Esophagus squamous epithelium (tissue), 5 donors: ENCODE results near the gene FAM20C. TPM values are rescaled to one million over a fixed set of nuclear protein-coding genes. Genes with fewer than 3 reads are reported as not detected.

Experiments used
- DNase-seq: peaks from one replicate; lab custom pipeline; 2025; lab: John Stamatoyannopoulos, UW
- H3K27ac ChIP-seq, 4 donors: fragments of 200-600 bp; sonication (generic); one replicate each; pipeline ENCODE4 v1.5.1; 2016 to 2019; ENCODE audit warnings: mild to moderate bottlenecking in 1 of 4
- H3K27me3 ChIP-seq, 4 donors: fragments of 200-600 bp; sonication (generic); 1 replicate in 3 of 4; 2 replicates in 1 of 4; pipeline versions ENCODE4 v1.5.1 to v1.6.0; 2017 to 2021; ENCODE audit warnings: antibody characterized with exemption in 1 of 4
- H3K36me3 ChIP-seq, 3 donors: fragments of 200-600 bp; sonication (generic); one replicate each; pipeline ENCODE4 v1.5.1; 2016 to 2019
- H3K4me1 ChIP-seq, 3 donors: fragments of 200-600 bp; sonication (generic); one replicate each; pipeline ENCODE4 v1.5.1; 2017 to 2019
- H3K4me3 ChIP-seq, 4 donors: fragments of 200-600 bp; sonication (generic); 1 replicate in 3 of 4; 2 replicates in 1 of 4; pipeline ENCODE4 v1.5.1; 2016 to 2019; ENCODE audit warnings: mild to moderate bottlenecking in 2 of 4, moderate library complexity in 1 of 4
- H3K9me3 ChIP-seq, 3 donors: fragments of 200-600 bp; sonication (generic); one replicate each; pipeline ENCODE4 v1.5.1; 2016 to 2019
- CTCF ChIP-seq, 6 experiments: fragments of 450-650 bp in 4 of 6; fragments of 200-600 bp in 2 of 6; sonication (generic) in 2 of 6; IDR thresholded peaks; one replicate each; pipeline ENCODE4 v1.5.1; 2016 to 2019; ENCODE audit warnings: antibody characterized with exemption in 6 of 6, mild to moderate bottlenecking in 4 of 6, moderate library complexity in 4 of 6
- POLR2A ChIP-seq, 4 donors: fragments of 450-650 bp; IDR thresholded peaks; one replicate each; pipeline ENCODE4 v1.6.1; 2017; ENCODE audit warnings: antibody characterized with exemption in 4 of 4, mild to moderate bottlenecking in 4 of 4, moderate library complexity in 3 of 4
- WGBS, 2 donors: methylation state at CpG; one replicate each; pipeline ENCODE4 v1.1.5; 2018; 5-methylcytosine and 5-hydroxymethylcytosine counted together
- intact Hi-C: fragments of 100-400 bp; cut with DNase I; formaldehyde crosslinking; loops from one replicate; pipeline ENCODE4 v1.15.0; 2022
- total RNA-seq, 4 donors: library from RNA; depleted of rRNA; stranded (reverse); fragments of >200 nt; gene quantifications; one replicate each; pipeline ENCODE4 v1.1.0, GENCODE V29; 2016
- donor health status: DM: yes; HTN: yes; CAD: no.

Gene FAM20C
- total RNA-seq, 4 donors from 2014 or later: 8.5 to 16.0 (median 13.7) TPM

GRCh38 chr7:252981-253380 is 60.6 kb downstream of the FAM20C start:
- WGBS, 2 donors: 92 to 100% methylated on average over 2 to 20 of the region's 22 CpGs
- no peaks in the 10 kb centered on the region for H3K4me1 ChIP-seq
- H3K36me3 ChIP-seq: peaks cover 0 to 94% (median 20%) of the 10 kb centered on the region in 3 donors
- H3K4me3 ChIP-seq: no peak overlapping the region
- no peak for TF ChIP-seq CTCF (IDR thresholded peaks at IDR 0.05)
- TF ChIP-seq POLR2A (IDR thresholded peaks at IDR 0.05): no peak
- DNase-seq: no peak
- no peaks in the 10 kb centered on the region for H3K9me3 ChIP-seq
- intact Hi-C loops: no loop called here
- H3K27ac ChIP-seq: no peak overlapping the region
- no peaks in the 10 kb centered on the region for H3K27me3 ChIP-seq

- no peak for DNase-seq
- TF ChIP-seq CTCF (IDR thresholded peaks at IDR 0.05) (no peak), POLR2A (IDR thresholded peaks at IDR 0.05) (no peak)
- Histone ChIP-seq H3K9me3 (no peaks in the 10 kb centered on the region), H3K36me3 (peaks cover 0 to 93% (median 24%) of the 10 kb centered on the region in 3 donors), H3K4me3 (no peak overlapping the region), H3K27me3 (no peaks in the 10 kb centered on the region), H3K4me1 (no peaks in the 10 kb centered on the region), H3K27ac (no peak overlapping the region)
- intact Hi-C loops: no loop called here
- 88 to 89% methylated on average over 6 to 24 of the region's 41 CpGs for WGBS, 2 donors
These were observed 61.4 kb downstream of the FAM20C start for GRCh38 chr7:253581-254336.

- H3K4me1 ChIP-seq: no peaks in the 10 kb centered on the region
- TF ChIP-seq CTCF (IDR thresholded peaks at IDR 0.05) (no peak), POLR2A (IDR thresholded peaks at IDR 0.05) (no peak)
- H3K27ac ChIP-seq: no peak overlapping the region
- H3K36me3 ChIP-seq: peaks cover 0 to 93% (median 30%) of the 10 kb centered on the region in 3 donors
- H3K27me3 ChIP-seq: no peaks in the 10 kb centered on the region
- 90 to 93% methylated on average over 28 to 31 of the region's 31 CpGs for WGBS, 2 donors
- no peaks in the 10 kb centered on the region for H3K9me3 ChIP-seq
- H3K4me3 ChIP-seq: no peak overlapping the region
- no peak for DNase-seq
- intact Hi-C loops: no loop called here
These were observed 62.1 kb downstream of the FAM20C start for GRCh38 chr7:254337-255037.

GRCh38 chr7:255038-255435 is 62.7 kb downstream of the FAM20C start:
- intact Hi-C loops: no loop called here
- WGBS, 2 donors: 79 to 93% methylated on average over 12 to 19 of the region's 19 CpGs

More at GRCh38 chr7:255038-255435, 62.7 kb downstream of the FAM20C start:
- Histone ChIP-seq H3K36me3 (peaks cover under 1 to 93% (median 35%) of the 10 kb centered on the region in 3 donors), H3K4me1 (no peaks in the 10 kb centered on the region), H3K4me3 (no peak overlapping the region), H3K9me3 (no peaks in the 10 kb centered on the region), H3K27ac (no peak overlapping the region), H3K27me3 (no peaks in the 10 kb centered on the region)
- TF ChIP-seq POLR2A (IDR thresholded peaks at IDR 0.05): no peak
- TF ChIP-seq CTCF (IDR thresholded peaks at IDR 0.05): no peak
- DNase-seq: no peak
